Small intestine (tissue), 4 donors: ENCODE measurements around the gene RBMXL3. TPM values are rescaled to one million over a fixed set of nuclear protein-coding genes. Genes with fewer than 3 reads are reported as not detected.

Experiments used
- polyA plus RNA-seq, 4 donors: library from polyadenylated mRNA; stranded (reverse) in 3 of 4; unstranded in 1 of 4; fragments of 200-250 nt in 3 of 4; fragments of 120-200 nt in 1 of 4; gene quantifications; one replicate each; pipeline versions ENCODE4 v1.2.1 to v1.2.3, GENCODE V29; 2013
- donor health status: healthy with polysubstance abuse.
- donor health status: Bipolar disorder and iron deficiency.
- donor health status: healthy.

Gene RBMXL3
- polyA plus RNA-seq, 4 donors = not detected

Other genes starting within 250 kb of the RBMXL3 start
- under 1 TPM in 2 of 4 donors, not detected in 2; 0.06 to 0.46 TPM for gene IL13RA2, start 171.8 kb upstream of the RBMXL3 start, polyA plus RNA-seq
- 1 to 10 TPM in 2 of 4 donors, under 1 TPM in 1, not detected in 1; 0.54 to 1.5 (median 1.1) TPM for gene LRCH2, start 44.7 kb downstream of the RBMXL3 start, polyA plus RNA-seq
- gene LUZP4, start 100.3 kb downstream of the RBMXL3 start, polyA plus RNA-seq = not detected